Stimulated activated memory B cell treated with anti-CD40 and anti-IgM and Interleukin-4, amounts not matched to agents 10 μg/mL and 1 μg/mL and 100 μg/mL, for 72 hours (primary cell): ENCODE results near the gene KRTAP5-4.
A peak's percentile ranks its signal among the peaks of the same experiment; 100 is the strongest.

Experiments used
- ATAC-seq: fragments of 150-1000 bp; cut with Tn5 transposase; 2 replicates; pipeline ENCODE4 v1.10.0; 2021
- H3K27ac Mint-ChIP-seq: one replicate; pipeline ENCODE4 v1.8.0; 2022; ENCODE audit warnings: mild to moderate bottlenecking, mixed read lengths
- H3K27me3 Mint-ChIP-seq: one replicate; pipeline ENCODE4 v1.8.0; 2022; ENCODE audit warnings: mixed read lengths
- H3K36me3 Mint-ChIP-seq: one replicate; pipeline ENCODE4 v1.8.0; 2022; ENCODE audit warnings: mixed read lengths
- H3K4me1 Mint-ChIP-seq: one replicate; pipeline ENCODE4 v1.8.0; 2022; ENCODE audit warnings: mixed read lengths
- H3K4me3 Mint-ChIP-seq: one replicate; pipeline ENCODE4 v1.8.0; 2022; ENCODE audit warnings: mild to moderate bottlenecking, moderate library complexity, mixed read lengths
- H3K9me3 Mint-ChIP-seq: one replicate; pipeline ENCODE4 v1.8.0; 2022; ENCODE audit warnings: mixed read lengths

The KRTAP5-4 gene

GRCh38 chr11:1645357-1645821, 23.5 kb upstream of the KRTAP5-4 start:
- Mint-ChIP-seq H3K4me3 (no peak overlapping the region), H3K36me3 (no peaks in the 10 kb centered on the region), H3K9me3 (no peaks in the 10 kb centered on the region), H3K27me3 (peaks cover 62% of the 10 kb centered on the region), H3K27ac (no peak overlapping the region), H3K4me1 (no peaks in the 10 kb centered on the region)
- no peak for ATAC-seq

GRCh38 chr11:1644601-1645356, 22.8 kb upstream of the KRTAP5-4 start:
- H3K4me3 Mint-ChIP-seq: no peak overlapping the region

GRCh38 chr11:1643146-1643690, 21.3 kb upstream of the KRTAP5-4 start:
- H3K36me3 Mint-ChIP-seq: no peaks in the 10 kb centered on the region
- H3K27ac Mint-ChIP-seq: no peak overlapping the region
- no peaks in the 10 kb centered on the region for H3K9me3 Mint-ChIP-seq
- ATAC-seq: no peak
- no peak overlapping the region for H3K4me3 Mint-ChIP-seq
- peaks cover 84% of the 10 kb centered on the region for H3K27me3 Mint-ChIP-seq
- H3K4me1 Mint-ChIP-seq: no peaks in the 10 kb centered on the region

More at GRCh38 chr11:1644601-1645356, 22.8 kb upstream of the KRTAP5-4 start:
- Mint-ChIP-seq H3K9me3 (no peaks in the 10 kb centered on the region), H3K36me3 (no peaks in the 10 kb centered on the region), H3K27me3 (peaks cover 68% of the 10 kb centered on the region), H3K4me1 (no peaks in the 10 kb centered on the region), H3K27ac (no peak overlapping the region)
- peak; percentile 21 for ATAC-seq

GRCh38 chr11:1642288-1643145, 20.6 kb upstream of the KRTAP5-4 start:
- peaks cover 84% of the 10 kb centered on the region for H3K27me3 Mint-ChIP-seq
- no peaks in the 10 kb centered on the region for H3K4me1 Mint-ChIP-seq
- H3K9me3 Mint-ChIP-seq: no peaks in the 10 kb centered on the region
- no peak overlapping the region for H3K4me3 Mint-ChIP-seq
- no peaks in the 10 kb centered on the region for H3K36me3 Mint-ChIP-seq
- ATAC-seq: peak; percentile 44
- H3K27ac Mint-ChIP-seq: no peak overlapping the region

GRCh38 chr11:1641096-1641495, 19.2 kb upstream of the KRTAP5-4 start:
- H3K9me3 Mint-ChIP-seq: no peaks in the 10 kb centered on the region
- no peaks in the 10 kb centered on the region for H3K36me3 Mint-ChIP-seq
- H3K4me1 Mint-ChIP-seq: no peaks in the 10 kb centered on the region
- H3K4me3 Mint-ChIP-seq: no peak overlapping the region
- ATAC-seq: no peak
- H3K27me3 Mint-ChIP-seq: peaks cover 82% of the 10 kb centered on the region
- H3K27ac Mint-ChIP-seq: no peak overlapping the region

- H3K27ac Mint-ChIP-seq: no peak overlapping the region
- H3K36me3 Mint-ChIP-seq: no peaks in the 10 kb centered on the region
- no peaks in the 10 kb centered on the region for H3K9me3 Mint-ChIP-seq
- H3K4me1 Mint-ChIP-seq: no peaks in the 10 kb centered on the region
- no peak overlapping the region for H3K4me3 Mint-ChIP-seq
- H3K27me3 Mint-ChIP-seq: peaks cover 85% of the 10 kb centered on the region
- no peak for ATAC-seq
These were observed 18.4 kb upstream of the KRTAP5-4 start for GRCh38 chr11:1640076-1640946.

GRCh38 chr11:1639666-1640065, 17.7 kb upstream of the KRTAP5-4 start:
- Mint-ChIP-seq H3K9me3 (no peaks in the 10 kb centered on the region), H3K27me3 (peaks cover 85% of the 10 kb centered on the region), H3K4me3 (no peak overlapping the region), H3K27ac (no peak overlapping the region), H3K36me3 (no peaks in the 10 kb centered on the region), H3K4me1 (no peaks in the 10 kb centered on the region)
- no peak for ATAC-seq

GRCh38 chr11:1639102-1639620, 17.2 kb upstream of the KRTAP5-4 start:
- ATAC-seq: no peak
- Mint-ChIP-seq H3K36me3 (no peaks in the 10 kb centered on the region), H3K27ac (no peak overlapping the region), H3K4me3 (no peak overlapping the region), H3K27me3 (peaks cover 85% of the 10 kb centered on the region), H3K4me1 (no peaks in the 10 kb centered on the region), H3K9me3 (no peaks in the 10 kb centered on the region)

GRCh38 chr11:1638344-1638743, 16.4 kb upstream of the KRTAP5-4 start:
- H3K36me3 Mint-ChIP-seq: no peaks in the 10 kb centered on the region
- no peak for ATAC-seq
- no peaks in the 10 kb centered on the region for H3K9me3 Mint-ChIP-seq
- peaks cover 85% of the 10 kb centered on the region for H3K27me3 Mint-ChIP-seq
- no peak overlapping the region for H3K4me3 Mint-ChIP-seq
- no peak overlapping the region for H3K27ac Mint-ChIP-seq
- no peaks in the 10 kb centered on the region for H3K4me1 Mint-ChIP-seq

GRCh38 chr11:1637628-1638027, 15.7 kb upstream of the KRTAP5-4 start:
- H3K27ac Mint-ChIP-seq: no peak overlapping the region
- no peaks in the 10 kb centered on the region for H3K9me3 Mint-ChIP-seq
- H3K4me3 Mint-ChIP-seq: no peak overlapping the region
- no peak for ATAC-seq
- no peaks in the 10 kb centered on the region for H3K4me1 Mint-ChIP-seq
- peaks cover 85% of the 10 kb centered on the region for H3K27me3 Mint-ChIP-seq
- no peaks in the 10 kb centered on the region for H3K36me3 Mint-ChIP-seq

- H3K4me1 Mint-ChIP-seq: no peaks in the 10 kb centered on the region
- ATAC-seq: no peak
- H3K27ac Mint-ChIP-seq: no peak overlapping the region
- H3K4me3 Mint-ChIP-seq: no peak overlapping the region
- H3K36me3 Mint-ChIP-seq: no peaks in the 10 kb centered on the region
- H3K9me3 Mint-ChIP-seq: no peaks in the 10 kb centered on the region
- peaks cover 85% of the 10 kb centered on the region for H3K27me3 Mint-ChIP-seq
These were observed 14.5 kb upstream of the KRTAP5-4 start for GRCh38 chr11:1636291-1636950.

GRCh38 chr11:1633864-1634263, 11.9 kb upstream of the KRTAP5-4 start:
- Mint-ChIP-seq H3K9me3 (no peaks in the 10 kb centered on the region), H3K27ac (no peak overlapping the region), H3K27me3 (peaks cover 76% of the 10 kb centered on the region)

GRCh38 chr11:1632053-1632714, 10.2 kb upstream of the KRTAP5-4 start:
- H3K27me3 Mint-ChIP-seq: peaks cover 74% of the 10 kb centered on the region
- no peak overlapping the region for H3K27ac Mint-ChIP-seq
- no peaks in the 10 kb centered on the region for H3K36me3 Mint-ChIP-seq
- H3K9me3 Mint-ChIP-seq: no peaks in the 10 kb centered on the region
- ATAC-seq: peak; percentile 25
- H3K4me3 Mint-ChIP-seq: no peak overlapping the region
- H3K4me1 Mint-ChIP-seq: peaks cover 7% of the 10 kb centered on the region

More at GRCh38 chr11:1633864-1634263, 11.9 kb upstream of the KRTAP5-4 start:
- Mint-ChIP-seq H3K36me3 (no peaks in the 10 kb centered on the region), H3K4me1 (peaks cover 5% of the 10 kb centered on the region), H3K4me3 (no peak overlapping the region)
- ATAC-seq: no peak
